Activated CD4-positive, alpha-beta T cell treated with anti-CD3 and anti-CD28 coated beads, Interleukin-2, amount 50 U/mL, for 1 hour (primary cell): Measurements from ENCODE around the gene AGRN.
"Not testable (repeated sequence)": the region's sequence is repeated elsewhere in the genome, so short reads cannot be mapped to it uniquely, and the experiment has no call there.

ENCODE experiments used
- DNase-seq: peaks from one replicate; pipeline ENCODE4 v3.0.0-alpha.2; 2020

AGRN gene

DNA sequence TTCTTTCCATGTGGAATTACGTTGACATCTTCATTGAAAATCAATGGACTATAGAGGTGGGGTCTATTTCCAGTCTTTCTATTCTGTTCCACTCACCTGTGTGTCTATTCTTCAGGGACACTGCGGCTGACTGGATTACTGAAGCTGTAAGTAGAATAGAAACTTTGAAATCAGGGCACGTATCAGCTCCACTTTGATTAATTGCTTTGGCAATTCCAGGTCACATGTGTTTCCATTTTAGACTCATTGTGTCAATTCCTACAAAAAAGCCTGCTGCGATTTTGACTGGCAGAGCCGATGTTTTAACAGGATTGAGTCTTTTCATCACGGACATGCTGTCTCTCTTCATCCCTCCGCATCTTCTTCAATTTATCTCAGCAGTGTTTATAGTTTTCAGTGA is 75.1 kb downstream of the AGRN start:
- no peak for DNase-seq

DNA sequence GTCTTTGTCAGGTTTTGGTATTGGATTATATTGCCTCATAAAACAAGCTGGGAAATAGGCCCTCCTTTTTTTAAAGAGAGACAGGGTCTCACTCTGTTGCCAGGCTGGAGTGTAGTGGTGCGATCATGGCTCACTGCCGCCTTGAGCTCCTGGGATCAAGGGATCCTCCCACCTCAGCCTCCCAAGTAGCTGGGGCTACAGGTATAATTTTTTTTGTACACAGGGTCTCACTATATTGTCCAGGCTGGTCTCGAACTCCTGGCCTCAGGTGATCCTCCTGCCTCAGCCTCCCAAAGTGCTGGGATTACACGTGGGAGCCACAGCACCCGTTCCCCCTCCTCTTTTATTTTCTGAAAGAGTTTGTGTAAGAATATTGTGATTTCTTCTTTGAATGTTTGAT is 76.2 kb downstream of the AGRN start:
- DNase-seq = not testable (repeated sequence)

DNA sequence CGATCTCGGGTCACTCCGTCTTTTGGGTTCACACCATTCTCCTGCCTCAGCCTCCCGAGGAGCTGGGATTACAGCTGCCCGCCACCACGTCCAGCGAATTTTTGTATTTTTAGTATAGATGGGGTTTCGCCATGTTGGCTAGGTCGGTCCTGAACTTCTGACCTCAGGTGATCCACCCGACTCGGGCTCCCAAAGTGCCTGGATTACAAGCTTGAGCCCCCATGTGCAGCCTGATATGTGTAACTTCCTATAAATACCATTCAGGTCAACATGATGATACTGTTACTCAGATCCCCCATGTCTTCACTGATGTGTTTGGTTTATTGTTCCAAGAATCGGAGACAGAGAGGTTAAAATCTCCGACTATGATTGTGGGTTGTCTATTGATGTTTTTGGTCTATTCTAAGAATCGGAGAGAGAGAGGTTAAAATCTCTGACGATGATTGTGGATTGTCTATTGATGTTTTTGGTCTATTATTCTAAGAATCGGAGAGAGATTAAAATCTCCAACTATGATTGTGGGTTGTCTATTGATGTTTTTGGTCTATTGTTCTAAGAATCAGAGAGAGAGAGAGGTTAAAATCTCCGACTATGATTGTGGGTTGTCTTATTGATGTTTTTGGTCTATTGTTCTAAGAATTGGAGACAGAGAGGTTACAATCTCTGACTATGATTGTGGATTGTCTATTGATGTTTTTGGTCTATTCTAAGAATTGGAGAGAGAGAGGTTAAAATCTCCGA is 78.9 kb downstream of the AGRN start:
- no peak for DNase-seq

DNA sequence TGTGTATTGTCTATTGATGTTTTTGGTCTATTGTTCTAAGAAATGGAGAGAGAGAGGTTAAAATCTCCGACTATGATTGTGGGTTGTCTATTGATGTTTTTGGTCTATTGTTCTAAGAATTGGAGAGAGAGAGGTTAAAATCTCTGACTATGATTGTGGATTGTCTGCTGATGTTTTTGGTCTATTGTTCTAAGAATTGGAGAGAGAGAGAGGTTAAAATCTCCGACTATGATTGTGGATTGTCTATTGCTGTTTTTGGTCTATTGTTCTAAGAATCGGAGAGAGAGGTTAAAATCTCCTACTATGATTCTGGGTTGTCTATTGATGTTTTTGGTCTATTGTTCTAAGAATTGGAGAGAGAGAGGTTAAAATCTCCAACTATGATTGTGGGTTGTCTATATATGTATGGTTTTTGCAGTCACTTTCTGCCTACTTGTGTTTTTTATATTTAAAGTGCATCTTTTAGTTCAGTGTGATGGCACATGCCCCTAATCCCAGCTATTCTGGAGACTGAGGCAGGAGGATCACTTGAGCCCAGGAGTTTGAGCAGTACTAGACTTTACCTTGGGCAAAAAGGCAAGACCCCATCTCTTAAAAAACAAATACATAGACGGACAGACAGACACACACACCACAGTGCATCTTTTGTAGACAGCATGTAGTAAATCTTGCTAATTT is 79.7 kb downstream of the AGRN start:
- no peak for DNase-seq

GRCh38 chr1:1100296-1100695 is 80.4 kb downstream of the AGRN start:
- DNase-seq = no peak

- no peak for DNase-seq
Observed at GRCh38 chr1:1101503-1101902, 81.6 kb downstream of the AGRN start.

- not testable (repeated sequence) for DNase-seq
Observed at GRCh38 chr1:1104152-1104551, 84.2 kb downstream of the AGRN start.
